IMR-90 (cell line): ENCODE measurements around the gene TAF1A. TPM values are rescaled to one million over a fixed set of nuclear protein-coding genes. Genes with fewer than 3 reads are reported as not detected.

Experiments
- ATAC-seq: fragments of 200-7000 bp; cut with Tn5 transposase; 2 replicates; pipeline ENCODE4 v1.9.1; 2020; ENCODE audit warnings: low read depth, mild to moderate bottlenecking, moderate library complexity
- BruUV-seq: library from RNA; stranded (reverse); fragments of 400-500 nt; replicated peaks from 2 replicates; lab custom pipeline; 2021; lab: Mats Ljungman, UMichigan
- CTCF ChIA-PET: fragments of 300-600 bp; formaldehyde crosslinking; extraction: SDS; loops from one replicate; lab custom pipeline; 2021; ENCODE audit warnings: antibody characterized with exemption; lab: Yijun Ruan, JAX
- POLR2A ChIA-PET: fragments of 300-600 bp; sonication (Branson Sonifier 250); formaldehyde crosslinking; loops from one replicate; lab custom pipeline; 2022; ENCODE audit warnings: antibody characterized with exemption; ENCODE audit not compliant: unreplicated experiment; lab: Charles Lee
- DNase-seq: peaks from one replicate; pipeline ENCODE4 v3.0.0; 2013
- H2AFZ ChIP-seq: replicated peaks from 2 replicates; pipeline ENCODE3; 2013; ENCODE audit warnings: low read length, mild to moderate bottlenecking; ENCODE audit not compliant: poor library complexity
- H2AK5ac ChIP-seq: 2 replicates; pipeline ENCODE4 v1.6.1; 2013; ENCODE audit warnings: low read depth, low read length, inconsistent platforms
- H2AK9ac ChIP-seq: replicated peaks from 2 replicates; pipeline ENCODE3; 2013; ENCODE audit warnings: mild to moderate bottlenecking, low read depth, low read length, moderate library complexity; ENCODE audit not compliant: poor library complexity
- H2BK120ac ChIP-seq: 2 replicates; pipeline ENCODE4 v1.6.1; 2013; ENCODE audit warnings: low read depth, low read length, inconsistent platforms
- H2BK15ac ChIP-seq: 3 replicates; pipeline ENCODE4 v1.6.1; 2013; ENCODE audit warnings: low read depth, low read length, inconsistent platforms
- H2BK20ac ChIP-seq: 2 replicates; pipeline ENCODE4 v1.6.1; 2013; ENCODE audit warnings: low read depth, mild to moderate bottlenecking, inconsistent platforms, low read length, moderate library complexity
- H2BK5ac ChIP-seq: 2 replicates; pipeline ENCODE4 v1.6.1; 2013; ENCODE audit warnings: mild to moderate bottlenecking, low read depth, low read length, inconsistent platforms; ENCODE audit not compliant: poor library complexity, severe bottlenecking
- H3K14ac ChIP-seq: replicated peaks from 2 replicates; pipeline ENCODE4 v1.6.1; 2013; ENCODE audit warnings: low read depth, low read length, inconsistent platforms
- H3K18ac ChIP-seq: 2 replicates; pipeline ENCODE4 v1.6.1; 2013; ENCODE audit warnings: low read depth, low read length, control low read depth
- H3K23ac ChIP-seq: 2 replicates; pipeline ENCODE4 v1.6.1; 2013; ENCODE audit warnings: low read depth, low read length, inconsistent platforms
- H3K27ac ChIP-seq: 2 replicates; pipeline ENCODE4 v1.5.1; 2013; ENCODE audit warnings: mild to moderate bottlenecking, control low read depth, low read length; ENCODE audit not compliant: insufficient read depth
- H3K27me3 ChIP-seq: 2 replicates; pipeline ENCODE4 v1.6.1; 2013; ENCODE audit warnings: low read length; ENCODE audit not compliant: control insufficient read depth, insufficient read depth
- H3K36me3 ChIP-seq: 2 replicates; pipeline ENCODE4 v1.6.1; 2013; ENCODE audit warnings: low read length, mixed read lengths; ENCODE audit not compliant: control insufficient read depth, insufficient read depth
- H3K4ac ChIP-seq: 2 replicates; pipeline ENCODE4 v1.6.1; 2013; ENCODE audit warnings: low read depth, low read length, inconsistent platforms
- H3K4me1 ChIP-seq: 2 replicates; pipeline ENCODE4 v1.6.1; 2013; ENCODE audit warnings: low read length, mixed read lengths; ENCODE audit not compliant: control insufficient read depth, insufficient read depth
- H3K4me2 ChIP-seq: 2 replicates; pipeline ENCODE4 v1.6.1; 2013; ENCODE audit warnings: low read depth, mild to moderate bottlenecking, control low read depth, low read length, moderate library complexity
- H3K4me3 ChIP-seq: 2 replicates; pipeline ENCODE4 v1.5.1; 2013; ENCODE audit warnings: low read depth, mild to moderate bottlenecking, control low read depth, low read length, moderate library complexity; ENCODE audit not compliant: insufficient read depth
- H3K56ac ChIP-seq: 2 replicates; pipeline ENCODE4 v1.6.1; 2013; ENCODE audit warnings: low read length, inconsistent platforms; ENCODE audit not compliant: insufficient read depth; ENCODE audit errors: extremely low read depth
- H3K79me1 ChIP-seq, 2 experiments: 2 replicates each; pipeline ENCODE4 v1.6.1; 2013; ENCODE audit warnings: low read length in 2 of 2, inconsistent platforms in 1 of 2, low read depth in 1 of 2
- H3K9ac ChIP-seq: 2 replicates; pipeline ENCODE4 v1.6.1; 2013; ENCODE audit warnings: low read depth, low read length, control low read depth
- H3K9me1 ChIP-seq: 2 replicates; pipeline ENCODE4 v1.6.1; 2013; ENCODE audit warnings: low read length, inconsistent platforms; ENCODE audit not compliant: insufficient read depth
- H3K9me3 ChIP-seq: 2 replicates; pipeline ENCODE4 v1.6.1; 2013; ENCODE audit warnings: low read length; ENCODE audit not compliant: control insufficient read depth, insufficient read depth
- H4K20me1 ChIP-seq: 2 replicates; pipeline ENCODE4 v1.6.1; 2013; ENCODE audit warnings: low read length, inconsistent platforms; ENCODE audit not compliant: insufficient read depth
- H4K5ac ChIP-seq: 2 replicates; pipeline ENCODE4 v1.6.1; 2013; ENCODE audit warnings: mild to moderate bottlenecking, low read depth, low read length, control low read depth
- H4K8ac ChIP-seq, 2 experiments: 2 replicates each; pipeline ENCODE4 v1.6.1; 2013; ENCODE audit warnings: low read depth in 2 of 2, low read length in 2 of 2, control low read depth in 1 of 2, inconsistent platforms in 1 of 2
- H4K91ac ChIP-seq: 2 replicates; pipeline ENCODE4 v1.6.1; 2013; ENCODE audit warnings: low read depth, low read length, inconsistent platforms; ENCODE audit not compliant: insufficient read depth
- RCOR1 ChIP-seq: IDR thresholded peaks from 2 replicates; pipeline ENCODE4 v1.6.1; 2012; ENCODE audit warnings: mild to moderate bottlenecking, low read length, improper control_type of control experiment; ENCODE audit not compliant: insufficient replicate concordance
- SMC3 ChIP-seq: fragments of 150-350 bp; IDR thresholded peaks from 2 replicates; pipeline ENCODE4 v1.6.1; 2016; ENCODE audit warnings: low read depth, mild to moderate bottlenecking, antibody characterized with exemption, low read length, moderate library complexity
- WGBS, 2 experiments: methylation state at CpG; one replicate each; pipeline versions ENCODE4 v1.1.5 to v1.1.7; 2013; ENCODE audit warnings: missing lambda C conversion rate in 2 of 2; ENCODE audit not compliant: insufficient read length in 1 of 2; ENCODE audit errors: extremely low coverage in 2 of 2; 5-methylcytosine and 5-hydroxymethylcytosine counted together
- dilution Hi-C: fragments of 300-500 bp; cut with HindIII; formaldehyde crosslinking; loops from one replicate; pipeline ENCODE4 v1.14.3; 2018; ENCODE audit warnings: low sequenced_read_pairs; ENCODE audit not compliant: unreplicated experiment
- in situ Hi-C: fragments of 300-500 bp; cut with MboI; formaldehyde crosslinking; loops from 3 replicates; pipeline ENCODE4 v1.14.3; 2019; ENCODE audit warnings: low sequenced_read_pairs, inconsistent platforms, mixed read lengths
- intact Hi-C: fragments of 100-400 bp; cut with micrococcal nuclease; formaldehyde crosslinking; loops from 2 replicates; pipeline ENCODE4 v1.10.0; 2022
- polyA plus RNA-seq, 3 experiments: library from polyadenylated mRNA; depleted of rRNA; stranded (reverse); fragments of >200 nt; gene quantifications; 2 replicates each; pipeline ENCODE4 v1.2.3, GENCODE V29; 2012; ENCODE audit warnings: low replicate concordance in 1 of 3
- total RNA-seq: library from RNA; depleted of rRNA; stranded (reverse); fragments of >200 nt; gene quantifications from 2 replicates; pipeline ENCODE4 v1.2.3, GENCODE V29; 2012

Gene TAF1A
- total and polyA plus RNA-seq, 2 of the 4 experiments (the other 2 are of a cell fraction) = 3.8 to 5.4 TPM

- in situ Hi-C loops = no loop called here
- TF ChIP-seq SMC3 (no peak), RCOR1 (no peak)
Measured at GRCh38 chr1:222535455-222535854, 54.3 kb downstream of the TAF1A start.

More at GRCh38 chr1:222535455-222535854, 54.3 kb downstream of the TAF1A start:
- no peaks in the 10 kb centered on the region for H3K27me3 ChIP-seq
- H2AFZ ChIP-seq = no peak overlapping the region
- H3K14ac ChIP-seq = no peak overlapping the region
- DNase-seq (no peak), ATAC-seq (no peak)
- no peak overlapping the region for H2BK120ac ChIP-seq
- H3K9me3 ChIP-seq = no peaks in the 10 kb centered on the region
- H3K9ac ChIP-seq = no peak overlapping the region
- no peaks in the 10 kb centered on the region for H3K9me1 ChIP-seq
- dilution Hi-C loops = no loop called here
- no peak overlapping the region for H2BK5ac ChIP-seq
- no peaks in the 10 kb centered on the region for H3K4me1 ChIP-seq
- no peak overlapping the region for H4K91ac ChIP-seq
- no peak overlapping the region for H3K27ac ChIP-seq
- no peak overlapping the region for H3K23ac ChIP-seq
- WGBS, 2 experiments = 75 to 100% methylated on average over 1 to 3 of the region's 5 CpGs
- no peak overlapping the region for H3K18ac ChIP-seq
- no peak overlapping the region for H2BK15ac ChIP-seq
- ChIA-PET POLR2A (no interaction called here), CTCF (interaction anchor here (0.9 kb wide), 1 partner anchor 42 kb away, joined by 3 read pairs; no protein-coding TSS in a partner anchor)
- no peaks in the 10 kb centered on the region for H4K20me1 ChIP-seq
- H4K5ac ChIP-seq = no peak overlapping the region
- H3K56ac ChIP-seq = no peak overlapping the region
- BruUV-seq = no TSS peak
- no peak overlapping the region for H2BK20ac ChIP-seq
- no peak overlapping the region for H3K4me3 ChIP-seq
- H3K36me3 ChIP-seq = no peaks in the 10 kb centered on the region
- no peak overlapping the region for H3K4me2 ChIP-seq
- H4K8ac ChIP-seq = no peak overlapping the region
- no peak overlapping the region for H2AK5ac ChIP-seq
- H3K4ac ChIP-seq = no peak overlapping the region
- intact Hi-C loops = no loop called here
- no peak overlapping the region for H2AK9ac ChIP-seq
- no peaks in the 10 kb centered on the region for H3K79me1 ChIP-seq
